Activated CD8-positive, alpha-beta T cell treated with anti-CD3 and anti-CD28 coated beads for 36 hours (primary cell): Measurements from ENCODE around the gene EGFR. TPM values are rescaled to one million over a fixed set of nuclear protein-coding genes. Genes with fewer than 3 reads are reported as not detected.

Experiments
- ATAC-seq: fragments of 200-7000 bp; cut with Tn5 transposase; one replicate; pipeline ENCODE4 v1.10.0; 2021; ENCODE audit warnings: mild to moderate bottlenecking, moderate library complexity
- CTCF ChIA-PET: fragments of 350-600 bp; sonication (Branson Sonifier 250); formaldehyde crosslinking; loops from one replicate; lab custom pipeline; 2021; ENCODE audit warnings: antibody characterized with exemption; lab: Charles Lee
- POLR2A ChIA-PET: fragments of 350-600 bp; sonication (Branson Sonifier 250); formaldehyde crosslinking; loops from one replicate; lab custom pipeline; 2021; ENCODE audit warnings: antibody characterized with exemption; lab: Charles Lee
- DNase-seq: peaks from one replicate; pipeline ENCODE4 v3.0.0-alpha.2; 2020
- H3K27ac Mint-ChIP-seq: one replicate; pipeline ENCODE4 v1.8.0; 2021; ENCODE audit warnings: mild to moderate bottlenecking, mixed read lengths
- H3K27me3 Mint-ChIP-seq: one replicate; pipeline ENCODE4 v1.8.0; 2021; ENCODE audit warnings: mixed read lengths
- H3K36me3 Mint-ChIP-seq: one replicate; pipeline ENCODE4 v1.8.0; 2021; ENCODE audit warnings: low read depth, mixed read lengths
- H3K4me1 Mint-ChIP-seq: one replicate; pipeline ENCODE4 v1.8.0; 2021; ENCODE audit warnings: low read depth, mixed read lengths
- H3K4me3 Mint-ChIP-seq: one replicate; pipeline ENCODE4 v1.8.0; 2021; ENCODE audit warnings: mild to moderate bottlenecking, moderate library complexity, mixed read lengths
- H3K9me3 Mint-ChIP-seq: one replicate; pipeline ENCODE4 v1.8.0; 2021; ENCODE audit warnings: mixed read lengths
- CTCF ChIP-seq: fragments of 200-600 bp; IDR thresholded peaks from one replicate; pipeline ENCODE4 v1.8.0; 2022; ENCODE audit warnings: antibody characterized with exemption, mild to moderate bottlenecking
- intact Hi-C: fragments of 100-400 bp; cut with micrococcal nuclease; formaldehyde crosslinking; loops from one replicate; pipeline ENCODE4 v1.10.0; 2022
- total RNA-seq, 2 experiments: library from RNA; stranded (reverse); gene quantifications; one replicate each; pipeline ENCODE4 v1.2.3, GENCODE V29; 2021

Gene EGFR
- total RNA-seq, 2 experiments from 2014 or later = not detected

- H3K27ac Mint-ChIP-seq = no peak overlapping the region
- intact Hi-C loops = no loop called here
- no peak for ATAC-seq
- TF ChIP-seq CTCF = no peak
- no peaks in the 10 kb centered on the region for H3K4me1 Mint-ChIP-seq
- ChIA-PET POLR2A (no interaction called here), CTCF (no interaction called here)
- peaks cover 12% of the 10 kb centered on the region for H3K27me3 Mint-ChIP-seq
- no peaks in the 10 kb centered on the region for H3K9me3 Mint-ChIP-seq
- no peak for DNase-seq
- H3K36me3 Mint-ChIP-seq = no peaks in the 10 kb centered on the region
- no peak overlapping the region for H3K4me3 Mint-ChIP-seq
These were observed 12.3 kb upstream of the EGFR start for GRCh38 chr7:55006499-55006898.

- Mint-ChIP-seq H3K4me3 (no peak overlapping the region), H3K9me3 (no peaks in the 10 kb centered on the region), H3K27ac (no peak overlapping the region), H3K27me3 (peaks cover 28% of the 10 kb centered on the region), H3K36me3 (no peaks in the 10 kb centered on the region), H3K4me1 (no peaks in the 10 kb centered on the region)
- no peak for TF ChIP-seq CTCF
- CTCF ChIA-PET = no interaction called here
- no peak for ATAC-seq
- DNase-seq = no peak
- intact Hi-C loops = no loop called here
- POLR2A ChIA-PET = no interaction called here
These were observed 5.0 kb upstream of the EGFR start for GRCh38 chr7:55013851-55014250.

DNA sequence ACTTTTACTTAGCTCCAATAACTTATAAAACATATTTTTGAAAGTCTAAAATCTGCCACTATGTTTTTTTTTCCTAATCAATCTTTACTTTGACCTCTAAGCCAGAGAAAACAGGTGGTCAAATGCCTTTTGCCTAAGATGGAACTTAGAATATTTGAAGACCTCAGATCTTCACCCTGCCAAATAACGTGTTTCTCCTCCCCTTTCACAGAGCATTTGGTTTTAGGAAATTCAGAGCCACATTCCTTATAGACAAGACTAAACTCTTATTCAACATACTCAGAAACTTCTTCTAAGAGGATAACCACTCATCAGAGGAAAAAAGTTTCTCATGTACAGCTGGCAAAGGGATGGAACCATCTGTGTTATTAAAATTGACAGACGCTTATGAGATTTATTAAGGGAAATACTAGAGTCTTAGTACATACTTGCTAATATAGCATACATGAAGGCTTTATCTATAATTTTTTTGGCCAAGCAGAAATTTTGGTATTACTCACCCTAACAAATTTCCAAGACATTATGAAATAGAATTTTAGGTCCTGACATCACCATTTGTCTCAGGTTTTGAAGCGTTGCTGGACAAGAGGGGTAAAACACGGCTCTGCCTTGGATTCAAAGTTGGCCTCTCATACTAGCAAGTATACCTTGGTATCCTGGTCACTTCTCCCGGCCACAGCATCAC is 2.6 kb upstream of the EGFR start:
- Mint-ChIP-seq H3K36me3 (no peaks in the 10 kb centered on the region), H3K9me3 (no peaks in the 10 kb centered on the region), H3K4me3 (no peak overlapping the region), H3K27ac (no peak overlapping the region), H3K27me3 (peaks cover 32% of the 10 kb centered on the region), H3K4me1 (no peaks in the 10 kb centered on the region)
- ATAC-seq = no peak
- ChIA-PET CTCF (interaction anchor here (1.4 to 2.4 kb wide), 2 partner anchors 126 to 239 kb away, joined by 4 to 7 read pairs; no protein-coding TSS in a partner anchor), POLR2A (no interaction called here)
- intact Hi-C loops = no loop called here
- no peak for DNase-seq
- no peak for TF ChIP-seq CTCF

DNA sequence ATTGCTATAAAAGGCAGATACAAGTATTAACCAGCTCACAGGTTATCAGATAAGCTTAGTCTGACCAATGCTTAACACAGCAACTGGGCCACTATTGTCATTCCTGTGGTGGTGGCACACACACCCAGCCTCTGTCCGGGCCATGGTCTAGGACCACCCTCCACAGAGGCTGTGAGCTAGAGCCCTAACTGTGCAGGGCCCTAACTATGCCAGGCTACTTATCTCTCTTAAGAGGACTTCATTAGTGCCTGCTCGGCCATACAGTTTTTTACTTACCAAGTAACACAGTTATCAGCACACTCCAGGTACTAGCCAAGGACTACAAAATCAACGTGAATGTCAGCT is 2.1 kb upstream of the EGFR start:
- Mint-ChIP-seq H3K36me3 (no peaks in the 10 kb centered on the region), H3K27me3 (peaks cover 37% of the 10 kb centered on the region)
- ATAC-seq = no peak

More for the DNA sequence above, 2.1 kb upstream of the EGFR start:
- no peak for TF ChIP-seq CTCF
- H3K4me3 Mint-ChIP-seq = no peak overlapping the region
- ChIA-PET POLR2A (no interaction called here), CTCF (interaction anchor here (2.4 kb wide), 1 partner anchor 238 kb away, joined by 7 read pairs; no protein-coding TSS in a partner anchor)
- intact Hi-C loops = no loop called here
- no peak for DNase-seq
- H3K4me1 Mint-ChIP-seq = no peaks in the 10 kb centered on the region
- no peaks in the 10 kb centered on the region for H3K9me3 Mint-ChIP-seq
- no peak overlapping the region for H3K27ac Mint-ChIP-seq
